AG09319 (cell line): ENCODE measurements around the gene LRRC45.

Experiments used
- DNase-seq: peaks from one replicate; pipeline ENCODE4 v3.0.0-alpha.2; 2010; ENCODE audit warnings: low read depth; ENCODE audit errors: extremely low read depth
- TF ChIP-seq, protein P1 (sequence below): IDR thresholded peaks from 2 replicates; pipeline ENCODE4 v1.5.1; 2011; ENCODE audit warnings: low read depth, mild to moderate bottlenecking, inconsistent platforms, low read length, moderate library complexity

The LRRC45 gene

GRCh38 chr17:82061047-82061925 lies 38.2 kb downstream of the LRRC45 start:
- DNase-seq = no peak

DNA sequence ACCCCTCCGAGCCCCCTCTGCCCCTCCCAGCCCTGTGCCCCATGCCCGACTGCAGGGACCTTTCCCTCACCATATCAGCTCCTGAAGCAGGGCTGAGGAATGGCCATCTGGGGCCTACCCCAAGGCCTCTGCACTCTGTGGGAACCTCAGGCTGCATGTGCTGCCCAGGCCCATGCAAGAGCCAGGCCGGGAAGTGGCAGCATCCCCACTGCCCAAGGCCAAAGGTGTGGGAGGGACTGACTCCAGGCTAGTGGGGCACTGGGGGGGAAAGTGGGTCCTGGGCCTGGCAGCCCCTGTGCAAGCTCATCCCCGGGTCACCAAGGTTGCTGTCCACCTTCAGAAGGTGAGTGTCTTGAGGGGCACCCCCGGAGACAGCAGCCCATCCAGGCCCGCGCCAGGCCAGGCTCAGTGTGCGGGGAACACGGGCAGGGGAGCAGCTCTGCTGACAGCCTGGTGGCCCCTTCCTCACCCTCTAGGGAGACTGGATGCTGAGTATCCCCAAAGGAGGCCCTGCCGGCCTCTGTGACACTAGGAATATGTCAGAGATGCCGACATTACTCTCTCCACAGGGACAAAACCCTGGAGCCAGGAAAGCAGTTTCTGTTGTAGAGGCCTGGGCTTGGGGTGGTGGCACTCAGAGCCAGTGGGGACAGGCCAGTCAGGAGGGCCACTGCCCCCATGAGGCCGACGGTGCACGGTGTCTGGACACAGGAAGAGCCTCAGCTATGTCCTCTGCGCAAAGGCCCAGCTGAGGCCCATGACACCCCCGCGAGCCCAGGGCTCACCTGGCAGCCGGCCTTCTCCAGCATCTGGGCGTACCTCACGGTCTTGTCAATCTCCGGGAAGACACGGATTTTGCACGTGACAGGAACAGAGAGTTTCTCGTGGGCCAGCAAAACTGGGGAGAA lies 39.2 kb downstream of the LRRC45 start:
- DNase-seq = no peak
- TF ChIP-seq, protein P1, sequence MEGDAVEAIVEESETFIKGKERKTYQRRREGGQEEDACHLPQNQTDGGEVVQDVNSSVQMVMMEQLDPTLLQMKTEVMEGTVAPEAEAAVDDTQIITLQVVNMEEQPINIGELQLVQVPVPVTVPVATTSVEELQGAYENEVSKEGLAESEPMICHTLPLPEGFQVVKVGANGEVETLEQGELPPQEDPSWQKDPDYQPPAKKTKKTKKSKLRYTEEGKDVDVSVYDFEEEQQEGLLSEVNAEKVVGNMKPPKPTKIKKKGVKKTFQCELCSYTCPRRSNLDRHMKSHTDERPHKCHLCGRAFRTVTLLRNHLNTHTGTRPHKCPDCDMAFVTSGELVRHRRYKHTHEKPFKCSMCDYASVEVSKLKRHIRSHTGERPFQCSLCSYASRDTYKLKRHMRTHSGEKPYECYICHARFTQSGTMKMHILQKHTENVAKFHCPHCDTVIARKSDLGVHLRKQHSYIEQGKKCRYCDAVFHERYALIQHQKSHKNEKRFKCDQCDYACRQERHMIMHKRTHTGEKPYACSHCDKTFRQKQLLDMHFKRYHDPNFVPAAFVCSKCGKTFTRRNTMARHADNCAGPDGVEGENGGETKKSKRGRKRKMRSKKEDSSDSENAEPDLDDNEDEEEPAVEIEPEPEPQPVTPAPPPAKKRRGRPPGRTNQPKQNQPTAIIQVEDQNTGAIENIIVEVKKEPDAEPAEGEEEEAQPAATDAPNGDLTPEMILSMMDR = no peak

More at GRCh38 chr17:82061047-82061925, 38.2 kb downstream of the LRRC45 start:
- TF ChIP-seq, protein P1 = no peak

DNA sequence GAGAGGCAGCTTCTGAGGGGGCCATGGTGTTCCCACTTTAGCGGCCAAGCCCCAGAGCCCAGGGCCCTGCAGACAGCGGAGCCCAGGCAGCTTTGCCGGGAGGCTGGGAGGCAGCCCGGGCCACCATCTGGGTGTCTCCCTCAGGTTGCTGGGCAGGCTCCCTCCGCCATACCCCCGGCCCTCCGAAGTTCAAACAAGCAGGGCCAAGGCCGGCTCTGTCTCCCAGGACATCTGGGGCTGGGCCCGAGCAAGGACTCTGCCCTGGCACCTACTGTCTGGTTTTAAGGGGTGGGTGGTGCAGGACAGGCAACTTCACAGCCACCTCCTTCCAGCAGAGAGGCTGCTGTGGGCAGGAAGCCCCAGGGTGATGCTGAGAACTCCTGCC lies 39.9 kb downstream of the LRRC45 start:
- TF ChIP-seq, protein P1 = no peak
- DNase-seq = no peak

DNA sequence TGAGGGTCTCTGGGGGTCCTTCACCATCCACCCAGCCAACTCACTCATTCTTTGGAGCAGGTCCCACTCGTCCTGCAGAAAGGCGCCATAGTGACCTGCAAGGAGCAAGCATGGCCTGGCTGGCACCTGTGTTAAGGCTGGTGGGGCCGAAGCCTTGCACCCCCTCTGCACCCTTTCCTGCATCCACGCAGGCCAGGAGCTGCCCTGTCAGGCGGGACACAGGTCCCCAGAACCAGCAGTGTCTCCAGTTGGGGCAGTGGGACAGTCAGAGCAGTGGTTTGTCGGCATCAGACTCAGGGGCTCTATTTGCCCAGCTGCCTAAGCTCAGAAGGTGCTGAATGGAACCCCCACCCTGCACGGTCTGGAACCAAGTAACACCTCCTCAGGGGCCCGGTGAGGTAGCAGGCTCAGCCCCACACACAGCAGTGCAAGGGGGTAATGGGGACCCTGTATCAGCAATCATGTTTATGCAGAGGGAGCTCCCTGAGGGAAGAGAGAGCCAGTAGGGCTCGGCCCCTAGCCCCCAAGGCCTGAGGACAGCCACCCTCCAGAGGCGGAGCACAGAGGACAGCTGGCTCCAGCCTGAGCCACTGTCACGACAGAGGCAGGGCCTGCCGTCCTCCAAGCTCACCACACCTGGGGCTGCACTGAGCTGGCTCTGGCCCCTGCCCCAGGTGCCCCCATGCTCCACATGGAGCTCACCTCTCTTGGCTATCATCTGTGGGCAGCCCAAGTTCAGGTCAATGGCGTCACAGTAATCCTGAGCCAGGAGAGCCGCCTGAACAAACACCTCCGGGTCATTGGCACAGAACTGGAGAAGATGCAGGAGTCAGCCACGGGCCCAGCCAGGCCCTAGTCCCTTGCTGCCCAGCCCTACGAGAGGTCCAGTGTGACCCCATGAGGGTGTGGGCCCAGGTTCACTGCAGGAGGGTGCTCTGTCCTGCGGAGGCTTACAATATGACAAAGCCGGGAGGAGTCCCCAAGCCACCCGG lies 40.6 kb downstream of the LRRC45 start:
- no peak for DNase-seq
- TF ChIP-seq, protein P1 = no peak

GRCh38 chr17:82064433-82065192 lies 41.5 kb downstream of the LRRC45 start:
- no peak for DNase-seq

More at GRCh38 chr17:82064433-82065192, 41.5 kb downstream of the LRRC45 start:
- TF ChIP-seq, protein P1 = no peak
